ENCODE data around the gene PUSL1.
A peak's percentile ranks its signal among the peaks of the same experiment; 100 is the strongest.

PUSL1 gene

DNA sequence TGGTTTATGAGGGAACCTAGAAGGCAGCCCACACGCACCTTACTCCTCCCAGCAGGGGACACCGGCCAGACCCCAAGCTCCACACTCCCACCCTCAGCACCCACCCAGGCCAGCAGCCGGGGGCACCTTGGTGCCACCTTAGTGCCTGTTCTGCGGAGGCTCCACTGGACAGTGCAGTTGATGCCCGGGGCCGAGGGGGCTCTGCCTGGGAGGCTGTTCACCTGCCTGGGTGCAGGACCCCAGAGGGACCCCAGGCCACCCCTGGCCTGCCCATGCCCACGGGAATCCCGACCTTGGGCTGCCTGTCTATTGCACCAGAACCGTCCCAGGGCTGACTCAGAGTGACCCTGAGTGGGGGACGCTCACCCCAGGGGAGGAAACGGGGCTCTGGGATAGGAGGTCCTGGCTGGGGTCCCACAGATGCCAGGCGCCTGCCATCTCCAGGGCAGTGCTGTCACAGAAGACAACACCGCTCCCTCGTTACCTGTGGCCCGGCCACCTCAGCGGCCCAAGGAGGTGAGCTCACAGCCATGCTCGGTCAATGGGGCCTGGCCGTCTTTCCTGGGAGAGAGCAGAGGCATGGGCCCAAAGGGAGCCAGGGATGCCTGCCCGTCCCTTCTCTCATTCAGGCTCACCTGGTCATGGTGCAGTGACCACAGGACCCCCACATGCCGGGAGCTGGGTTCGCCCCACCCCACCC, 27.5 kb upstream of the PUSL1 start:
- DNase-seq: no peak

- no peak for DNase-seq
Measured at GRCh38 chr1:1281533-1282321, 26.7 kb upstream of the PUSL1 start.

DNA sequence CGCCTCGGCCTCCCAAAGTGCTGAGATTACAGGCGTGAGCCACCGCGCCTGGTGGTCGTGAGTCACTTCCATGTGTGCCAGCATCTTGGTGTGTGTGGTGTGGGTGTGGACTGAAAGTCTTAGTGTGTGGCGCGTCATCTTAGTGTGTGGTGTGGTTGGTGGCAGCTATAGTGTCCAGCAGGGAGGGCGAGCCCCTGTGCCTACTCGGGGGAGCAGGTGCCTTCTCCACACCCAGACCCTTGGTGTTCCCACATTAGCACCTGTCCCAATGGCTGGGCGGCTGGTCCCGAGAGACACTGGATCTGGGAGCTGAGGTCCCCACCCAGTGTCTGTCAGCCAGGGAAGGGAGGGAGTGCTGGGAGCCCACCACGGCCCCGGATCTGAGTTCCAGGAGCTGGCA, 25.4 kb upstream of the PUSL1 start:
- DNase-seq: no peak

DNA sequence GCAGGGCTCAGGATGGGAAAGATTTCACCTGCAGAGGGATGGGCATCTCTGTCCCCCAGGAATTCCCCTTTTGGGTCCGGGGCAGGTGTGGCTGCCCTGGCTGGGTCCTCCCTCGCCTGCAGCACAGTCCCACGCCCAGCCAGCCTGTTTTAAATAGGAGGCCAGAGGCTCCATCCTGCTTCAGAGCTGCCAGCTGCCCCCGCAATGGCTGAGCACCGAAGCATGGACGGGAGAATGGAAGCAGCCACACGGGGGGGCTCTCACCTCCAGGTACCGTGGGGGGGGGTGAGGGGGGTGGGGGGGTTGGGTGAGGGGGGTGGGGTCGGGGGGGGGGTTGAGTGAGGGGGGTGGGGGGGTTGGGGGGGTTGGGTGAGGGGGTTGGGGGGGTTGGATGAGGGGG, 24.6 kb upstream of the PUSL1 start:
- no peak for DNase-seq

- no peak for DNase-seq
Measured at GRCh38 chr1:1284221-1285101, 23.9 kb upstream of the PUSL1 start.

- no peak for DNase-seq
Measured at GRCh38 chr1:1285102-1285571, 23.3 kb upstream of the PUSL1 start.

- DNase-seq: no peak
Measured at GRCh38 chr1:1285611-1286311, 22.6 kb upstream of the PUSL1 start.

GRCh38 chr1:1286313-1287261, 21.8 kb upstream of the PUSL1 start:
- no peak for DNase-seq

DNA sequence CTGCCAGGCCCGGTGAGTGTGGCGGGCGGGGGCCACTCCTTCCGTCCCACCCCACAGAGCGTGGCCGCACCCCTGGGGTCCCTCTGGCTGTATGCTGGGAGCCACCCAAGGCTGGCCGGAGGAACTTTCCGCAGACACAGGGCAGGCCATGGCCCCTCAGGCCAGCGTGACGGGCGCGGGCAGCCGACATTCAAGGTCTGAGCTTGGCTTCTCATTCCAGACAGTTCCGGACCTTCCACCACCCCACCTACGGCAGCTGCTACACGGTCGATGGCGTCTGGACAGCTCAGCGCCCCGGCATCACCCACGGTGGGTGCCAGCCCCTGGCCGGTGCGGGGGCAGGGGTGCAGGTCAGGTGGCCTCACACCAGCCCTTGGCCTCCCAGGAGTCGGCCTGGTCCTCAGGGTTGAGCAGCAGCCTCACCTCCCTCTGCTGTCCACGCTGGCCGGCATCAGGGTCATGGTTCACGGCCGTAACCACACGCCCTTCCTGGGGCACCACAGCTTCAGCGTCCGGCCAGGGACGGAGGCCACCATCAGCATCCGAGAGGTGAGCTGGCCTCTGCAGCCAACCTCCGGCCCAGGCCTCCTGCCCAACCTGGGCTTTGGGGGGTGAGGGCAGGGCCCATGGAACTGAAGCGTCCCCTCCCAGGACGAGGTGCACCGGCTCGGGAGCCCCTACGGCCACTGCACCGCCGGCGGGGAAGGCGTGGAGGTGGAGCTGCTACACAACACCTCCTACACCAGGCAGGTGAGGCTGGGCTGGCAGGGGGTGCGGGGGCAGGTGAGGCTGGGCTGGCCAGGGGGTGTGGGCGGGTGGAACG, 20.9 kb upstream of the PUSL1 start:
- DNase-seq: no peak

DNA sequence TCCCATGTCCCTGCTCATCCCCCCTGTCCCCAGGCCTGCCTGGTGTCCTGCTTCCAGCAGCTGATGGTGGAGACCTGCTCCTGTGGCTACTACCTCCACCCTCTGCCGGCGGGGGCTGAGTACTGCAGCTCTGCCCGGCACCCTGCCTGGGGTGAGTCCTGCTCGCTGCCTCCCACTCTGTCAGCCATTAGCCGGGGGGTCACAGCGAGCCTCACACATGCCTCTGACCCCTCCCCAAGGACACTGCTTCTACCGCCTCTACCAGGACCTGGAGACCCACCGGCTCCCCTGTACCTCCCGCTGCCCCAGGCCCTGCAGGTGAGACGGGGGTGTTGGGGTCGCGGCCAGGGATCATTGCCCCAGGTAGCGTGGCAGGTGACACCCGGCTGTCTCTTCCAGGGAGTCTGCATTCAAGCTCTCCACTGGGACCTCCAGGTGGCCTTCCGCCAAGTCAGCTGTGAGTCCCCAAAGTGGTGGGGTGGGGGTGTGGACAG, 18.1 kb upstream of the PUSL1 start:
- peak; percentile 21 for DNase-seq

DNA sequence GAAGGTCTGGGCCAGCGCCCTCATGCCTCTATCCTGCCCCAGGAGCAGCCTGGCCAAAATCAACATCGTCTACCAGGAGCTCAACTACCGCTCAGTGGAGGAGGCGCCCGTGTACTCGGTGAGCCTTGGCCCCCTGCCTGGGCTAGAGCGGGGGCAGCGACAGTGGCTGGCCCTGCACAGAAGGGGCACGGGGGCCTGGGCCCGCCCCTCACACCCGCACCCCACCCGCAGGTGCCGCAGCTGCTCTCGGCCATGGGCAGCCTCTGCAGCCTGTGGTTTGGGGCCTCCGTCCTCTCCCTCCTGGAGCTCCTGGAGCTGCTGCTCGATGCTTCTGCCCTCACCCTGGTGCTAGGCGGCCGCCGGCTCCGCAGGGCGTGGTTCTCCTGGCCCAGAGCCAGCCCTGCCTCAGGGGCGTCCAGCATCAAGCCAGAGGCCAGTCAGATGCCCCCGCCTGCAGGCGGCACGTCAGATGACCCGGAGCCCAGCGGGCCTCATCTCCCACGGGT, 17.3 kb upstream of the PUSL1 start:
- DNase-seq: no peak

GRCh38 chr1:1291548-1292441, 16.6 kb upstream of the PUSL1 start:
- DNase-seq: peak; percentile 84

DNA sequence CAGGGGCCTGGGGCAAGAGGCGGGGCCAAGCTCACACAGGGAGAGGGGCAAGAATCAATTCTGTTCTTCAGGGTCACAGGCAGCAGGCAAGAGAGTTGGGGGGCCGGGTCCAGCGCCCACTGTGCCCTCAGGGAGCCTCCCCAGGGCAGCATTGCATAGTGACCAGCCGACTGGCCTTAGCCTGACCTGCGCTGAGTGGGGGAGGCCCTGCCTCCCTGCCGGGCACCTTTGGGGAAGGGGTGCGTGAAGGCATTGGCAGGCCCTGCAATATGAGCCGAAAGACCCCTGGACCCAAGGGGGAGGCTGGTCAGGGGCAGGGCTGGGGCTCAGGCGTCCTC, 16.0 kb upstream of the PUSL1 start:
- DNase-seq: no peak

DNA sequence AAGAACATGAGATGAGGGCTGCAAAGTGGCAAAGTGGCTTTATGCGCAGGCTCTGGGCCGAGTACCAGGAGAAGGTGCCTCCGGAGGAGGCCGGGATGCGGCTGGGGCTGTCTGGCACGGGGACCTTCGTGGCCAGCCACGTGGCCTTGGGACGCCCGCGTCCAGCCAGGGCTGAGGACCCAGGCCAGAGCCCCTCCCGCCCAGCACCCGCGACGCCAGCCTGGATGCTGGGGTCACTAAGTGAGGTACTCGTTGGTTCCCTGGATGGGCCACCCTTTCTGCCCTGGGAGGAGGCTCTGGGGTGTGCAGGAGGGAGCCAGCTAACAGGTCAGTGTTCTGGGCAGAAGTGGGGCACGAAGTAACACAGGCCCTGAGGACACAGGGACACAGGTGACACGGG, 15.5 kb upstream of the PUSL1 start:
- DNase-seq: no peak

GRCh38 chr1:1293263-1294249, 14.8 kb upstream of the PUSL1 start:
- no peak for DNase-seq

DNA sequence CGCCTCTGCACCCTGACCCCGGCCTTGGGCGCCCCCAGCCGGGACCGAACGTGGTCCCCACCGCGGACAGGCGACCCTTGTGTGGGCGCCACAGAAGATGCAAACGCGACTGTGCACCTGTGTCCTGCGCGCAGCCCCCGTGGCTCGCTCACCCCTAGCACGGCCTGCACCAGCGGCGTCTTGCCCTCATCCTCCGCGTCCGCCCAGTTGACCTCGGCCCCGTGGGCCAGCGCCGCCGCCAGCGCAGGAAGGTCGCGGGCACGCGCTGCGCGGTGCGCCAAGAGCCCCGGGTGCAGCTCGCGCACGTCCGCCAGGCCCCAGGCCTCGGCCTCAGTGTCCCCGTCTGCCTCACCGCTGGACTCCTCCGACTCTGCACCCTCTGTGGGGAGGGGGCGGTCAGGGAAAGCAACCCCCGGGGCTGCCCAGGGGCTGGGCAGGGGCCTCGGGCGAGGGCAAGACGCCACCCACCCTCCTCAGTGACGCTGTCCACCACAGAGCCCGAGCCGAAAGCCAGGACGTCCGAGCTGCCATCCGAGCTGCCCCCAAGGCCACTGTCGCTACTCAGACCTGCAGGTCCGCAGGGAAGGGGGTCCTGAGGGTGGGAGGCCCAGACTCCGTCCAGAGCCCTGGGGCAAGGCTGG, 14.0 kb upstream of the PUSL1 start:
- DNase-seq: no peak

GRCh38 chr1:1295154-1295923, 13.1 kb upstream of the PUSL1 start:
- no peak for DNase-seq
